K562 (cell line): ENCODE data around the gene COL7A1. TPM values are rescaled to one million over a fixed set of nuclear protein-coding genes. Genes with fewer than 3 reads are reported as not detected.

Source experiments
- BHLHE40 ChIP-seq: IDR thresholded peaks from 2 replicates; pipeline ENCODE4 v1.6.1; 2011; ENCODE audit warnings: low read length, improper control_type of control experiment
- CREB3L1 ChIP-seq: fragments of 450-650 bp; IDR thresholded peaks from 2 replicates; pipeline ENCODE4 v1.6.1; 2014; ENCODE audit warnings: low read depth, mild to moderate bottlenecking, moderate library complexity, borderline replicate concordance
- EGR1 ChIP-seq: fragments of 450-650 bp; conservative IDR thresholded peaks from 2 replicates; pipeline ENCODE4 v1.6.1; 2017; ENCODE audit warnings: mild to moderate bottlenecking
- EP400 ChIP-seq: fragments of 450-650 bp; IDR thresholded peaks from 2 replicates; pipeline ENCODE4 v1.6.1; 2017; ENCODE audit warnings: antibody characterized with exemption, mild to moderate bottlenecking, moderate library complexity
- FOXP1 ChIP-seq: sonication (generic); formaldehyde crosslinking; IDR thresholded peaks from 2 replicates; pipeline ENCODE4 v1.8.0; 2022; ENCODE audit warnings: mild to moderate bottlenecking, missing genetic modification reagents
- GTF2F1 ChIP-seq: IDR thresholded peaks from 2 replicates; pipeline ENCODE4 v1.6.1; 2011; ENCODE audit warnings: low read depth, low read length, improper control_type of control experiment
- HNRNPLL ChIP-seq: fragments of 200-400 bp; formaldehyde crosslinking; IDR thresholded peaks from 2 replicates; pipeline ENCODE4 v1.6.1; 2017; ENCODE audit warnings: low read length, low read depth, mild to moderate bottlenecking; ENCODE audit not compliant: poor library complexity, severe bottlenecking
- MAZ ChIP-seq, 2 experiments: fragments of 450-650 bp in 1 of 2; sonication (generic) in 1 of 2; formaldehyde crosslinking; IDR thresholded peaks in 1 of 2; conservative IDR thresholded peaks in 1 of 2; 2 replicates each; pipeline versions ENCODE4 v1.4.0 to v1.5.0; 2020; ENCODE audit warnings: mild to moderate bottlenecking in 1 of 2, missing genetic modification reagents in 1 of 2
- MEIS2 ChIP-seq: fragments of 450-650 bp; IDR thresholded peaks from 2 replicates; pipeline ENCODE4 v1.6.1; 2014; ENCODE audit warnings: mild to moderate bottlenecking; ENCODE audit not compliant: partially characterized antibody
- NRF1 ChIP-seq, 2 experiments: fragments of 450-650 bp; IDR thresholded peaks in 1 of 2; conservative IDR thresholded peaks in 1 of 2; 2 replicates each; pipeline ENCODE4 v1.6.1; 2014; ENCODE audit warnings: mild to moderate bottlenecking in 2 of 2
- RB1 ChIP-seq: fragments of 450-650 bp; IDR thresholded peaks from 2 replicates; pipeline ENCODE4 v1.6.1; 2017; ENCODE audit warnings: low read depth, mild to moderate bottlenecking
- SNIP1 ChIP-seq: fragments of 450-650 bp; IDR thresholded peaks from 2 replicates; pipeline ENCODE4 v1.7.1; 2017; ENCODE audit warnings: low read depth, mild to moderate bottlenecking
- SRF ChIP-seq, 2 experiments: fragments of 250-450, 450-650 bp in 1 of 2; sonication (Bioruptor Pico) in 1 of 2; sonication (generic) in 1 of 2; formaldehyde crosslinking; IDR thresholded peaks; 2 replicates each; pipeline versions ENCODE4 v1.5.0 to v1.5.1; 2020 to 2022; ENCODE audit warnings: mild to moderate bottlenecking in 1 of 2, missing genetic modification reagents in 1 of 2
- TBP ChIP-seq: optimal IDR thresholded peaks from 2 replicates; pipeline ENCODE3; 2011; ENCODE audit warnings: low read depth, low read length, improper control_type of control experiment
- ZBTB7A ChIP-seq: IDR thresholded peaks from 2 replicates; pipeline ENCODE4 v1.6.1; 2011; ENCODE audit warnings: low read depth, mild to moderate bottlenecking, low read length, moderate library complexity, borderline replicate concordance; ENCODE audit not compliant: control insufficient read depth
- ZNF766 ChIP-seq: fragments of 200-800 bp; sonication (Bioruptor generic); conservative IDR thresholded peaks from 2 replicates; pipeline ENCODE4 v1.6.1; 2016; ENCODE audit warnings: missing genetic modification characterization, missing compliant biosample characterization
- polyA plus RNA-seq, 8 experiments: library from polyadenylated mRNA; depleted of rRNA in 4 of 8; stranded (reverse) in 5 of 8; unstranded in 3 of 8; fragments of >200 nt; fragmentation: Nextera tagmentation in 2 of 8; fragmentation: Illumina TruSeq in 1 of 8; extraction: Ambion mirVana in 2 of 8; extraction: Trizol in 1 of 8; gene quantifications; 2 replicates each; pipeline versions ENCODE4 v1.2.1 to v1.2.3, GENCODE V29; 2011 to 2014; ENCODE audit warnings: inconsistent platforms in 1 of 8, missing spikeins in 1 of 8
- total RNA-seq, 7 experiments: library from RNA; depleted of rRNA in 6 of 7; stranded (reverse); fragments of >200 nt in 6 of 7; fragmentation: Illumina TruSeq in 2 of 7; extraction: Trizol in 2 of 7; gene quantifications; 2 replicates each; pipeline versions ENCODE4 v1.2.1 to v1.2.3, GENCODE V29; 2011 to 2021; ENCODE audit warnings: low replicate concordance in 1 of 7
- TF ChIP-seq, protein P1 (sequence below), 2 experiments: fragments of 450-650 bp; formaldehyde crosslinking in 1 of 2; IDR thresholded peaks; 2 replicates each; pipeline versions ENCODE4 v1.4.0 to v1.6.1; 2014 to 2020; ENCODE audit warnings: mild to moderate bottlenecking in 2 of 2, borderline replicate concordance in 1 of 2, low read depth in 1 of 2

Gene COL7A1
- total and polyA plus RNA-seq, 9 of the 15 experiments (the other 6 are each of a cell fraction or from before 2014, with no cell fraction given) = 0.09 to 0.66 (median 0.35) TPM; not detected in 3

- peak; percentile 53 to 70 for TF ChIP-seq MAZ (CRISPR knock-in tag; conservative IDR thresholded peaks at IDR 0.05 in 1 of 2, IDR thresholded peaks at IDR 0.05 in 1 of 2)
- TF ChIP-seq EP400 = peak; percentile 21; the same call in 1 of the 2 replicates
- peak; percentile 67; the same call in 1 of the 2 replicates for TF ChIP-seq FOXP1 (CRISPR knock-in tag)
- 0 out of 2 replicates have a peak, but pooled peaks have one; percentile 46 for TF ChIP-seq GTF2F1
- TF ChIP-seq NRF1 (conservative IDR thresholded peaks at IDR 0.05 in 1 of 2, IDR thresholded peaks at IDR 0.05 in 1 of 2) = peak; percentile 99
- TF ChIP-seq ZNF766 (CRISPR knock-in tag) = 0 out of 2 replicates have a peak, but pooled peaks have one; percentile 4
- TF ChIP-seq CREB3L1 = 0 out of 2 replicates have a peak, but pooled peaks have one; percentile 19
- peak; percentile 48 for TF ChIP-seq TBP
- TF ChIP-seq, protein P1, sequence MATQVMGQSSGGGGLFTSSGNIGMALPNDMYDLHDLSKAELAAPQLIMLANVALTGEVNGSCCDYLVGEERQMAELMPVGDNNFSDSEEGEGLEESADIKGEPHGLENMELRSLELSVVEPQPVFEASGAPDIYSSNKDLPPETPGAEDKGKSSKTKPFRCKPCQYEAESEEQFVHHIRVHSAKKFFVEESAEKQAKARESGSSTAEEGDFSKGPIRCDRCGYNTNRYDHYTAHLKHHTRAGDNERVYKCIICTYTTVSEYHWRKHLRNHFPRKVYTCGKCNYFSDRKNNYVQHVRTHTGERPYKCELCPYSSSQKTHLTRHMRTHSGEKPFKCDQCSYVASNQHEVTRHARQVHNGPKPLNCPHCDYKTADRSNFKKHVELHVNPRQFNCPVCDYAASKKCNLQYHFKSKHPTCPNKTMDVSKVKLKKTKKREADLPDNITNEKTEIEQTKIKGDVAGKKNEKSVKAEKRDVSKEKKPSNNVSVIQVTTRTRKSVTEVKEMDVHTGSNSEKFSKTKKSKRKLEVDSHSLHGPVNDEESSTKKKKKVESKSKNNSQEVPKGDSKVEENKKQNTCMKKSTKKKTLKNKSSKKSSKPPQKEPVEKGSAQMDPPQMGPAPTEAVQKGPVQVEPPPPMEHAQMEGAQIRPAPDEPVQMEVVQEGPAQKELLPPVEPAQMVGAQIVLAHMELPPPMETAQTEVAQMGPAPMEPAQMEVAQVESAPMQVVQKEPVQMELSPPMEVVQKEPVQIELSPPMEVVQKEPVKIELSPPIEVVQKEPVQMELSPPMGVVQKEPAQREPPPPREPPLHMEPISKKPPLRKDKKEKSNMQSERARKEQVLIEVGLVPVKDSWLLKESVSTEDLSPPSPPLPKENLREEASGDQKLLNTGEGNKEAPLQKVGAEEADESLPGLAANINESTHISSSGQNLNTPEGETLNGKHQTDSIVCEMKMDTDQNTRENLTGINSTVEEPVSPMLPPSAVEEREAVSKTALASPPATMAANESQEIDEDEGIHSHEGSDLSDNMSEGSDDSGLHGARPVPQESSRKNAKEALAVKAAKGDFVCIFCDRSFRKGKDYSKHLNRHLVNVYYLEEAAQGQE (IDR thresholded peaks at IDR 0.05; ENCODE audit: borderline replicate concordance) = peak; percentile 76
- TF ChIP-seq, protein P1 (CRISPR knock-in tag; IDR thresholded peaks at IDR 0.05; ENCODE audit: low read depth) = 0 out of 2 replicates have a peak, but pooled peaks have one; percentile 28
- 0 out of 2 replicates have a peak, but pooled peaks have one; percentile 11 for TF ChIP-seq RB1
- peak; percentile 51 for TF ChIP-seq HNRNPLL
- TF ChIP-seq ZBTB7A = peak; percentile 46; the same call in 1 of the 2 replicates
- TF ChIP-seq SNIP1 = no peak
- peak; percentile 95 for TF ChIP-seq BHLHE40
- TF ChIP-seq SRF (CRISPR knock-in tag; IDR thresholded peaks at IDR 0.05) = peak in 1 of 2 experiments; percentile 62; a peak in 2 of 4 replicates
- peak; percentile 94 for TF ChIP-seq MEIS2
- 0 out of 2 replicates have a peak, but pooled peaks have one; percentile 4 for TF ChIP-seq EGR1
Observed at GRCh38 chr3:48556796-48557626, 38.1 kb downstream of the COL7A1 start, which contains the start of gene PFKFB4 (continued).
